Calu3 (cell line): ENCODE data around the gene DPT. TPM values are rescaled to one million over a fixed set of nuclear protein-coding genes. Genes with fewer than 3 reads are reported as not detected.

ENCODE experiments used
- BruUV-seq: library from RNA; stranded (reverse); fragments of 400-500 nt; replicated peaks from 2 replicates; lab custom pipeline; 2021; lab: Mats Ljungman, UMichigan
- CTCF ChIA-PET: fragments of 300-600 bp; sonication (Branson Sonifier 250); formaldehyde crosslinking; loops from one replicate; lab custom pipeline; 2022; ENCODE audit warnings: antibody characterized with exemption; lab: Charles Lee
- DNase-seq: peaks from one replicate; pipeline ENCODE4 v3.0.0; 2022
- H3K27ac Mint-ChIP-seq: one replicate; pipeline ENCODE4 v1.8.0; 2022; ENCODE audit warnings: mixed read lengths; ENCODE audit not compliant: unreplicated experiment
- H3K27me3 Mint-ChIP-seq: one replicate; pipeline ENCODE4 v1.8.0; 2022; ENCODE audit warnings: mixed read lengths; ENCODE audit not compliant: unreplicated experiment
- H3K36me3 Mint-ChIP-seq: one replicate; pipeline ENCODE4 v1.8.0; 2022; ENCODE audit warnings: mild to moderate bottlenecking, moderate library complexity, mixed read lengths; ENCODE audit not compliant: insufficient read depth, unreplicated experiment
- H3K4me1 Mint-ChIP-seq: one replicate; pipeline ENCODE4 v1.8.0; 2022; ENCODE audit warnings: mild to moderate bottlenecking, low read depth, mixed read lengths; ENCODE audit not compliant: unreplicated experiment
- H3K4me3 Mint-ChIP-seq: one replicate; pipeline ENCODE4 v1.8.0; 2022; ENCODE audit warnings: mild to moderate bottlenecking, low read depth, moderate library complexity, mixed read lengths; ENCODE audit not compliant: unreplicated experiment
- H3K9me3 Mint-ChIP-seq: one replicate; pipeline ENCODE4 v1.8.0; 2022; ENCODE audit warnings: low read depth, mixed read lengths; ENCODE audit not compliant: unreplicated experiment
- CTCF ChIP-seq: fragments of 200-600 bp; IDR thresholded peaks from one replicate; pipeline ENCODE4 v1.8.0; 2022; ENCODE audit warnings: antibody characterized with exemption; ENCODE audit not compliant: unreplicated experiment
- intact Hi-C: fragments of 100-400 bp; cut with micrococcal nuclease; formaldehyde crosslinking; loops from one replicate; pipeline ENCODE4 v1.10.0; 2022; ENCODE audit not compliant: unreplicated experiment
- total RNA-seq: library from RNA; stranded (reverse); gene quantifications from 2 replicates; pipeline ENCODE4 v1.2.3, GENCODE V29; 2022

Gene DPT
- total RNA-seq, 1 experiment from 2014 or later, result not detected

- no TSS peak for BruUV-seq
- H3K27me3 Mint-ChIP-seq, result no peaks in the 10 kb centered on the region
- CTCF ChIA-PET, result interaction anchor here (0.7 kb wide), 1 partner anchor 13 kb away, joined by 3 read pairs; no protein-coding TSS in a partner anchor
- no peak overlapping the region for H3K4me3 Mint-ChIP-seq
- H3K27ac Mint-ChIP-seq, result peak overlapping the region; percentile 78
- no peaks in the 10 kb centered on the region for H3K9me3 Mint-ChIP-seq
- peak; percentile 59 for DNase-seq
- intact Hi-C loops, result loop anchor here (2.0 to 5.0 kb wide), 2 partner anchors 107 to 229 kb away; no protein-coding TSS in a partner anchor
- H3K36me3 Mint-ChIP-seq, result peaks cover 9% of the 10 kb centered on the region
- no peak for TF ChIP-seq CTCF
- peaks cover 94% of the 10 kb centered on the region for H3K4me1 Mint-ChIP-seq
Observed at GRCh38 chr1:168693197-168693871, 35.7 kb downstream of the DPT start.

- H3K4me1 Mint-ChIP-seq, result peaks cover 94% of the 10 kb centered on the region
- no peaks in the 10 kb centered on the region for H3K9me3 Mint-ChIP-seq
Observed at GRCh38 chr1:168692472-168692871, 36.5 kb downstream of the DPT start.

GRCh38 chr1:168691541-168691940 lies 37.5 kb downstream of the DPT start:
- Mint-ChIP-seq H3K27ac (peak overlapping the region; percentile 99), H3K27me3 (no peaks in the 10 kb centered on the region), H3K36me3 (peaks cover 18% of the 10 kb centered on the region), H3K4me1 (peaks cover 94% of the 10 kb centered on the region), H3K9me3 (peaks cover 5% of the 10 kb centered on the region), H3K4me3 (no peak overlapping the region)
- CTCF ChIA-PET, result no interaction called here
- intact Hi-C loops, result loop anchor here (2.0 to 5.0 kb wide), 2 partner anchors 215 to 231 kb away; no protein-coding TSS in a partner anchor
- no peak for DNase-seq
- no TSS peak for BruUV-seq
- TF ChIP-seq CTCF, result no peak

More at GRCh38 chr1:168692472-168692871, 36.5 kb downstream of the DPT start:
- intact Hi-C loops, result loop anchor here (2.0 to 5.0 kb wide), 2 partner anchors 108 to 230 kb away; no protein-coding TSS in a partner anchor
- no peak overlapping the region for H3K4me3 Mint-ChIP-seq
- H3K27me3 Mint-ChIP-seq, result no peaks in the 10 kb centered on the region
- H3K27ac Mint-ChIP-seq, result no peak overlapping the region
- CTCF ChIA-PET, result no interaction called here
- BruUV-seq, result no TSS peak
- DNase-seq, result no peak
- no peak for TF ChIP-seq CTCF
- H3K36me3 Mint-ChIP-seq, result peaks cover 9% of the 10 kb centered on the region

- BruUV-seq, result TSS peak; percentile 90
Observed at GRCh38 chr1:168689726-168690602, 39.0 kb downstream of the DPT start.

More at GRCh38 chr1:168689726-168690602, 39.0 kb downstream of the DPT start:
- Mint-ChIP-seq H3K4me1 (peaks cover 88% of the 10 kb centered on the region), H3K27me3 (no peaks in the 10 kb centered on the region), H3K9me3 (peaks cover 5% of the 10 kb centered on the region), H3K4me3 (peak overlapping the region; percentile 67), H3K27ac (peak overlapping the region; percentile 99), H3K36me3 (peaks cover 22% of the 10 kb centered on the region)
- intact Hi-C loops, result loop anchor here (2.0 to 5.0 kb wide), 2 partner anchors 217 to 232 kb away; no protein-coding TSS in a partner anchor
- DNase-seq, result peak; percentile 69
- TF ChIP-seq CTCF, result no peak
- CTCF ChIA-PET, result interaction anchor here (1.0 to 1.8 kb wide), 6 partner anchors 10 to 230 kb away, joined by 3 to 7 read pairs (median 5); no protein-coding TSS in a partner anchor
